ENCODE measurements around the gene MTO1.

The MTO1 gene

GRCh38 chr6:73435236-73435635, 26.3 kb upstream of the MTO1 start:
- no peak overlapping the region for H2AFZ ChIP-seq
- no peak overlapping the region for H3K27ac ChIP-seq
- H3K27me3 ChIP-seq (ENCODE audit: control insufficient read depth, insufficient read depth, low read length), result no peaks in the 10 kb centered on the region
- H3K79me2 ChIP-seq, result no peaks in the 10 kb centered on the region
- no peak overlapping the region for H3K4me3 ChIP-seq (ENCODE audit: low read depth, low read length)
- no peak overlapping the region for H3K4me2 ChIP-seq (ENCODE audit: low read length)
- no peaks in the 10 kb centered on the region for H3K4me1 ChIP-seq
- H3K9ac ChIP-seq, result no peak overlapping the region
- no peaks in the 10 kb centered on the region for H3K9me3 ChIP-seq (ENCODE audit: control insufficient read depth, low read length)
- TF ChIP-seq CTCF (IDR thresholded peaks at IDR 0.05), result no peak
- no peaks in the 10 kb centered on the region for H3K36me3 ChIP-seq (ENCODE audit: control insufficient read depth, insufficient read depth, low read length)

GRCh38 chr6:73443555-73443954, 18.0 kb upstream of the MTO1 start:
- no peaks in the 10 kb centered on the region for H3K4me1 ChIP-seq
- H3K27ac ChIP-seq, result no peak overlapping the region
- no peaks in the 10 kb centered on the region for H3K79me2 ChIP-seq
- no peak overlapping the region for H3K4me3 ChIP-seq (ENCODE audit: low read depth, low read length)
- H2AFZ ChIP-seq, result no peak overlapping the region
- H3K9me3 ChIP-seq (ENCODE audit: control insufficient read depth, low read length), result no peaks in the 10 kb centered on the region
- TF ChIP-seq CTCF (IDR thresholded peaks at IDR 0.05), result no peak
- no peaks in the 10 kb centered on the region for H3K27me3 ChIP-seq (ENCODE audit: control insufficient read depth, insufficient read depth, low read length)
- no peak overlapping the region for H3K4me2 ChIP-seq (ENCODE audit: low read length)
- H3K9ac ChIP-seq, result no peak overlapping the region
- no peaks in the 10 kb centered on the region for H3K36me3 ChIP-seq (ENCODE audit: control insufficient read depth, insufficient read depth, low read length)

- peak overlapping the region; percentile 3 for H3K9ac ChIP-seq
- H3K36me3 ChIP-seq (ENCODE audit: control insufficient read depth, insufficient read depth, low read length), result no peaks in the 10 kb centered on the region
- no peaks in the 10 kb centered on the region for H3K27me3 ChIP-seq (ENCODE audit: control insufficient read depth, insufficient read depth, low read length)
- peak overlapping the region; percentile 72 for H3K4me2 ChIP-seq (ENCODE audit: low read length)
- peak overlapping the region; percentile 60 for H3K4me3 ChIP-seq (ENCODE audit: low read depth, low read length)
- no peaks in the 10 kb centered on the region for H3K4me1 ChIP-seq
- peak overlapping the region; percentile 50 for H3K27ac ChIP-seq
- peak overlapping the region; percentile 91 for H2AFZ ChIP-seq
- no peaks in the 10 kb centered on the region for H3K9me3 ChIP-seq (ENCODE audit: control insufficient read depth, low read length)
- TF ChIP-seq CTCF (IDR thresholded peaks at IDR 0.05), result no peak
- H3K79me2 ChIP-seq, result no peaks in the 10 kb centered on the region
Observed at GRCh38 chr6:73451223-73452106, 10.1 kb upstream of the MTO1 start.

- Histone ChIP-seq H3K27me3 (ENCODE audit: control insufficient read depth, insufficient read depth, low read length) (no peaks in the 10 kb centered on the region), H3K36me3 (ENCODE audit: control insufficient read depth, insufficient read depth, low read length) (no peaks in the 10 kb centered on the region), H3K27ac (peak within 1 kb of the TSS; percentile 50), H3K79me2 (no peaks in the 10 kb centered on the region), H3K9ac (peak within 1 kb of the TSS; percentile 3), H3K9me3 (ENCODE audit: control insufficient read depth, low read length) (no peaks in the 10 kb centered on the region), H3K4me2 (ENCODE audit: low read length) (peak within 1 kb of the TSS; percentile 72), H2AFZ (peak within 1 kb of the TSS; percentile 91), H3K4me1 (no peaks in the 10 kb centered on the region), H3K4me3 (ENCODE audit: low read depth, low read length) (peak within 1 kb of the TSS; percentile 60)
- no peak for TF ChIP-seq CTCF (IDR thresholded peaks at IDR 0.05)
Observed at GRCh38 chr6:73452107-73452461, 9.5 kb upstream of the MTO1 start, which contains the start of gene CGAS. TSS of gene CGAS (minus strand) at chr6:73452297. CDS start at chr6:73452181, 116 bp downstream.

Measured in parathyroid adenoma (tissue), 2 donors.